Coronary artery (tissue), 2 donors: ENCODE results near the gene GLA.
A peak's percentile ranks its signal among the peaks of the same experiment; 100 is the strongest.

Source experiments
- DNase-seq: peaks from one replicate; pipeline ENCODE4 v3.0.0-alpha.2; 2017; ENCODE audit warnings: low spot score
- H3K27ac ChIP-seq, 2 donors: fragments of 200-600 bp; sonication (generic); one replicate each; pipeline ENCODE4 v1.5.1; 2016 to 2019
- H3K4me3 ChIP-seq: fragments of 200-600 bp; sonication (generic); 2 replicates; pipeline ENCODE4 v1.5.1; 2016; ENCODE audit warnings: mild to moderate bottlenecking, moderate library complexity
- TF ChIP-seq, protein P1 (sequence below): fragments of 200-600 bp; sonication (generic); IDR thresholded peaks from one replicate; pipeline ENCODE4 v1.5.1; 2019; ENCODE audit warnings: antibody characterized with exemption

Gene GLA

GRCh38 chrX:101360390-101360789 lies 47.3 kb downstream of the GLA start:
- TF ChIP-seq, protein P1, sequence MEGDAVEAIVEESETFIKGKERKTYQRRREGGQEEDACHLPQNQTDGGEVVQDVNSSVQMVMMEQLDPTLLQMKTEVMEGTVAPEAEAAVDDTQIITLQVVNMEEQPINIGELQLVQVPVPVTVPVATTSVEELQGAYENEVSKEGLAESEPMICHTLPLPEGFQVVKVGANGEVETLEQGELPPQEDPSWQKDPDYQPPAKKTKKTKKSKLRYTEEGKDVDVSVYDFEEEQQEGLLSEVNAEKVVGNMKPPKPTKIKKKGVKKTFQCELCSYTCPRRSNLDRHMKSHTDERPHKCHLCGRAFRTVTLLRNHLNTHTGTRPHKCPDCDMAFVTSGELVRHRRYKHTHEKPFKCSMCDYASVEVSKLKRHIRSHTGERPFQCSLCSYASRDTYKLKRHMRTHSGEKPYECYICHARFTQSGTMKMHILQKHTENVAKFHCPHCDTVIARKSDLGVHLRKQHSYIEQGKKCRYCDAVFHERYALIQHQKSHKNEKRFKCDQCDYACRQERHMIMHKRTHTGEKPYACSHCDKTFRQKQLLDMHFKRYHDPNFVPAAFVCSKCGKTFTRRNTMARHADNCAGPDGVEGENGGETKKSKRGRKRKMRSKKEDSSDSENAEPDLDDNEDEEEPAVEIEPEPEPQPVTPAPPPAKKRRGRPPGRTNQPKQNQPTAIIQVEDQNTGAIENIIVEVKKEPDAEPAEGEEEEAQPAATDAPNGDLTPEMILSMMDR = no peak
- Histone ChIP-seq H3K27ac (no peak overlapping the region), H3K4me3 (no peak overlapping the region)
- DNase-seq = no peak

DNA sequence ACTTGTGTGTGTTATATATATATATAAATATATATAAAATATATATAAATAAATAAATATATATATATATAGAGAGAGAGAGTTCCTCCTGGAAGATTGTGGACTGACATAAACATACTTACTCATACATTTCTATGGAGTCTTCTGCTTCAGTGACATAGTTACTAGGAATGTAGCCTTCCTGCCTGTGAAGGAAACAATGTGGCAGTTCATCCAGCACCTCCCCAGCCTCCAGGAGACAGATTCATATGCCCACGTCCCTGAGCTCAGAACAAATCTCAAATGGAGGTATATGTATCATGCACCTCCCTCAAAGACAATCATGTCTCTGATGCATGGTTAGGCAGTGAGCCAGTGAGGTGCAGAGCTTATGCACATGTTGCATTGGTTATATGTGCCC lies 47.8 kb downstream of the GLA start:
- H3K4me3 ChIP-seq = no peak overlapping the region
- no peak overlapping the region for H3K27ac ChIP-seq
- DNase-seq = no peak
- TF ChIP-seq, protein P1 = no peak

DNA sequence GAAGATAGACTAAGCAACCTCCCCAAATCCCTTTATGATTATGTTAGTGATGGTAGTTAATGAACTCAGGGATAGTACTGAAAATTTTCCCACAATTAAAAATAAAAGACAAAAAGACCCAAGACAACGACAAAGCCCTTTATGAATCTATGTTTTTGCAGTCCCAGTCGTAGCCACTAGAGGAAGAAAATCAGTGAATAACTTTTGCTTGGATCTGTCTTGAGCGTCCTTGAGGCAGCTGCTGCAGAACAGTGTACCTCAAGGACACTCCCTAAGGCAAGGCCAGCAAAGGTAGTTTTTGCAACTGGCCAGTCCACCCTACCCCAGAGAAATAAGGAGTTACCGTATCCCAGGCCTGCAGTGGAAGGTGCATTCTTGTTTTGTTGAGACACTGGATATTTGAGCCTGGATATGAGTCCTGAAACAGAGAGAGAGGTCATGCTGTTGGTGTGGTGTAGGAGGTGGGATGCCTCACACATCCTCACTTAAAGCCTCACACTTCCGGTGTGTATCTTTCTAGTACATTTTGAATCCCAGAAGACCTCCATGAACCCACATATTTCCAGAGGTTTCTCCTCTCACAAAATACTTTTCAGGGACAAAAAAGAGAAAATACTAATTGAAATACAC lies 50.4 kb downstream of the GLA start:
- H3K27ac ChIP-seq = no peak overlapping the region
- H3K4me3 ChIP-seq = no peak overlapping the region
- DNase-seq = no peak
- TF ChIP-seq, protein P1 = no peak

DNA sequence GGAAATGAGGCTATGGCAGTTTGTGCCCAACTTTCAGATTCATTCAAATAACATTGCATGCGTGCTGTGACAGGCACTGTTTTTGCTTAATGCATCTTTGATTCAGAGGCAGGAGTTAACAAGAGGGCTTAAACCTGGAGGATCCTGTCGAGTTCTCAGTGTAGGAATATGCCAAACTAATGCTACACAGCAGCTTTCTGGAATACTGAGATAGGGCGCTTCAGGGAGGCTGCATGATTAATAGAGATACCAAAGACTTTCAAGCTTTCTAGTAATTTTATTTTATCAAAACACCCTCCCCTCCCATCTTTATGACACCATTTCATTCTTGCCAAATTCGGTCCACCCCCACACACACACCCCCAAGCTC lies 58.5 kb downstream of the GLA start:
- H3K4me3 ChIP-seq = peak overlapping the region; percentile 78
- DNase-seq = no peak
- TF ChIP-seq, protein P1 = no peak
- H3K27ac ChIP-seq = peak overlapping the region in 1 of 2 donors; percentile 84

DNA sequence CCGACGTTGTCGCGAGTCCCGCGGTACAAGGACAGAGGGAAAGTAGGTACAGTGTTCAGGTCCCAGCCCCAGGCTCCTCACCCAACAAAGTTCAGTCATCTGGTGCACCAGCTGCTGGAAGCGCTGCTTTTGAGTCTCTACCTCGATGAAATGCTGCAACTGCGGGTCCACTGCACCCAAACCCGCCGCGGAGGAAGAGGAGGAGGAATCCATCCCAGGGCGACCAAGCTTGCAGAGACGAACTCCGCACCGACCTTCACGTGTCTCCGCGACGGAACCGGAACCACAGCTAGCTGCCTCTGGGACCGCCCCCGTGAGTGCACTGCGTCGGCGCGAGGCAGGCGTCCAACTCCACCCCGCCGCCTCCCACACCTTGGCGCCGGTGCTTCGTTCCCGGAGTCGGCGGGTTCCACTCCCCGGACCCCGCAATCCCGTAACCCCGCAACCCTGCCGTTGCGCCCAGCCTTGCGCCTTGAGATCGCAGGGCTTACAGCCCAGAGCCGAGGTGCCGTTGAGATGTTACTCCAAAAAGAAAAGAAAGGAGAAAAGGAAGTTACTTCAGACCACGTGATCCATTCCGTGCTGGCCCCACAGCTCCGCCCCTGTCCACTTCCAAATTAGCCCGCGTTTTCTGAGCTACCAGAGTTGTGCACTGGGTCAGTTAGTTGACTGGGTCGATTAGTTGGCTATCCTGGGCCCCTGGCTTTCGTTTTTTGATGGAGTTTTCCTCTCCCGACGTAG lies 59.1 kb downstream of the GLA start, which contains the start of gene TIMM8A:
TSS of gene TIMM8A (minus strand) at position 291 of the 741 bp plus-strand sequence. CDS start at position 213, 78 bp downstream.
- peak within 1 kb of the TSS; percentile 84 to 91 for H3K27ac ChIP-seq
- TF ChIP-seq, protein P1 = no peak
- H3K4me3 ChIP-seq = peak within 1 kb of the TSS; percentile 78
- DNase-seq = peak; percentile 80

DNA sequence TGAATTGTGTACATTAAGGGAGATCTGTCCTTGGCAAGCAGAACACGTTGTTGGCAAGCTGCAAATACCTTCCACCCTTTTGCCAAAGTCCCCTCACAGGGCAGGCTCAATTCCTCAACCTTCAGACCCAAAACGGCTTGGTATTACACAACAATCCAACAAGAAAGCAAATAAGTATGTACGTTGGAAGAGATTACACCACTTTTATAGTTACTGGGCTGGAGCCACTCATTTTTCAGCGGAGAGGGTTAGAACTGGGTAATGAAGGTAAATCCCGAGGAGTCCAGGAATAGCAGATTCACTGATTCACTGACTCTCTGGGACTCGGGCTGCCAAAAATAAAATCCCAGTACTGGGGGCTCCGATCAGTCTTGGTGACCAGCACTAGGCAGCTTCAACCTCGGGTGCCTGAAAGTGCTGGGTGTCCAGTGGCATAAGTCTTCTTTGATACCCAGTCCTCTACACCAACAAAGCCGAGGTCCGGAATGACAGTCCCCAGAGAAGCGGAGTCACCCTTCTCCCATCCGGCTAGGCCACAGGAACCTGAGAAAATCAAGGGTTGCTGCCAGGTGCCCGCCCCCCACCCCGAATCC lies 59.8 kb downstream of the GLA start:
- DNase-seq = peak; percentile 74
- TF ChIP-seq, protein P1 = no peak
- Histone ChIP-seq H3K4me3 (peak overlapping the region; percentile 78), H3K27ac (peak overlapping the region in 1 of 2 donors; percentile 91)
